ENCODE measurements around the gene MTG2. TPM values are rescaled to one million over a fixed set of nuclear protein-coding genes. Genes with fewer than 3 reads are reported as not detected.

Gene MTG2
- total and polyA plus RNA-seq, 9 donors: 12.7 to 36.9 (median 33.3) TPM

DNA sequence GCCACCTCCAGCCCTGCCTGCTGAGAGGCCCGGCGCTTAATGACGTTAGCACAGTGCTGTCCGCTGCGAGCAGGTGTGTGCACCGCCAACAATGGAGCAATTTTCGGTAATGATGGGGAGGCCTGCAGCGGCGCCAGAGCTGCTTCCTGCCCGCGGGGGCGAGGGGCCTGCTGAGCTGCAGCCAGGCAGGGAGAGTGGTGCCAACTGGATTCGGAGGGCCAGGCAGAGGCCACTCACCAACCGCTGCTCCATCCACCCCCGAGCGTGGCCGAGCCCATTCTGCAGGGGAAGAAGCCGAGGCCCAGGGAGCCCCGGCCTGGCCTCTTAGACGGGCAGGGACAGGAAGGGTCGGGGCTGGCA is 27.6 kb downstream of the MTG2 start:
- H3K27me3 ChIP-seq: no peaks in the 10 kb centered on the region
- no peak for DNase-seq
- TF ChIP-seq EP300 (IDR thresholded peaks at IDR 0.05): no peak
- TF ChIP-seq, protein P1, sequence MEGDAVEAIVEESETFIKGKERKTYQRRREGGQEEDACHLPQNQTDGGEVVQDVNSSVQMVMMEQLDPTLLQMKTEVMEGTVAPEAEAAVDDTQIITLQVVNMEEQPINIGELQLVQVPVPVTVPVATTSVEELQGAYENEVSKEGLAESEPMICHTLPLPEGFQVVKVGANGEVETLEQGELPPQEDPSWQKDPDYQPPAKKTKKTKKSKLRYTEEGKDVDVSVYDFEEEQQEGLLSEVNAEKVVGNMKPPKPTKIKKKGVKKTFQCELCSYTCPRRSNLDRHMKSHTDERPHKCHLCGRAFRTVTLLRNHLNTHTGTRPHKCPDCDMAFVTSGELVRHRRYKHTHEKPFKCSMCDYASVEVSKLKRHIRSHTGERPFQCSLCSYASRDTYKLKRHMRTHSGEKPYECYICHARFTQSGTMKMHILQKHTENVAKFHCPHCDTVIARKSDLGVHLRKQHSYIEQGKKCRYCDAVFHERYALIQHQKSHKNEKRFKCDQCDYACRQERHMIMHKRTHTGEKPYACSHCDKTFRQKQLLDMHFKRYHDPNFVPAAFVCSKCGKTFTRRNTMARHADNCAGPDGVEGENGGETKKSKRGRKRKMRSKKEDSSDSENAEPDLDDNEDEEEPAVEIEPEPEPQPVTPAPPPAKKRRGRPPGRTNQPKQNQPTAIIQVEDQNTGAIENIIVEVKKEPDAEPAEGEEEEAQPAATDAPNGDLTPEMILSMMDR (IDR thresholded peaks at IDR 0.05): no peak
- no peak overlapping the region for H3K27ac ChIP-seq
- H3K36me3 ChIP-seq: no peaks in the 10 kb centered on the region
- intact Hi-C loops (cut with DNase I): no loop called here
- 44 to 49% (median 47%) methylated on average over 16 to 21 of the region's 21 CpGs for WGBS, 3 donors
- no peak overlapping the region for H3K4me3 ChIP-seq
- no peaks in the 10 kb centered on the region for H3K9me3 ChIP-seq
- H3K4me1 ChIP-seq (ENCODE audit: insufficient read depth): no peaks in the 10 kb centered on the region

DNA sequence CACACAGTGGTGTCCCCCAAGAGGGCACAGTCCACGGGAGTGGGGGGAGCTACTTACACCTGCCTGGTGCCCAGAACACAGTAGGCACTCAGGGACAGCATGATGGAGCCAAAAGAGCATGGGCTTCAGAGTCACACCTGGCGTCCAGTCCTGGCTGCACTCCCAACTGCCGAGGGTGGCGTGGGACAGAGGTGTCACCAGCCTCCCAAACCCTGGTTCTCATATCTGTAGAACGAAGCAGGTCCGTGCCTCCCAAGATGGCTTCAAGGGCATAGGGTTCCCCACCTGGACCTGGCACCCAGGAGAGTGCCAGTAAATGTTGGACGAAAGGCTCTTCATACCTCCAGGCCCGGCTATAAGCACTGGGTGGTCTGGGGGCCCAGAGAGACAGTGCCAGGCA is 28.4 kb downstream of the MTG2 start:
- H3K9me3 ChIP-seq: no peaks in the 10 kb centered on the region
- no peaks in the 10 kb centered on the region for H3K27me3 ChIP-seq
- 69 to 75% (median 72%) methylated on average over 8 of the region's 8 CpGs for WGBS, 3 donors
- TF ChIP-seq EP300 (IDR thresholded peaks at IDR 0.05) (no peak), POLR2A (IDR thresholded peaks at IDR 0.05) (no peak)
- TF ChIP-seq, protein P1 (IDR thresholded peaks at IDR 0.05): no peak
- H3K36me3 ChIP-seq: no peaks in the 10 kb centered on the region
- intact Hi-C loops (cut with DNase I): no loop called here
- no peak overlapping the region for H3K4me3 ChIP-seq
- DNase-seq: no peak
- no peak overlapping the region for H3K27ac ChIP-seq
- no peaks in the 10 kb centered on the region for H3K4me1 ChIP-seq (ENCODE audit: insufficient read depth)

DNA sequence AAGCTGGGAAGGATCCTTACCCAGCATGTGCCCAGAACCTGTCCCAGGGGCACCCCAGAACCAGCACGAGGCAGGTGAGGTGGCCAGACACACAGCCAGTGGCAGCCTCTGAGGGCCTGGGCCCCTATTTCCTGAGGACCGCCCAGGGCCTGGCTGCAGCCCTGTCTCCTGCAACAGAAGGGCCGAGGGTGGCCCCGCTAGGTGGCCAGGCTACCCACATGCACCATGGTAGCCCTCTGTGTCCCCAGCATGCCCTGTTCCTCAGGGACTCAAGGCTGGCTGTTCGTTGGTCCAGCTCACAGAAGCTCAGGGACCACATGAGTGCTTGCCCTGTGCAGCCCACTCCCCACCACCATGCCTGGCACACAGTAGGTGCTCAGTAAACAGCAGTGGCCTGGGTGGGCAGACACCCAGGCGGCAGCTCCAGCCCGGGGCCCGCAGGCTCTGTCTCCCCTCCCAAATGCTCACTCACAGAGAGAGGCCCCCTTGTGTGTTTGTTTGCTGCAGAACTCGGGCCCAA is 29.0 kb downstream of the MTG2 start:
- 62 to 68% (median 62%) methylated on average over 5 to 9 of the region's 9 CpGs for WGBS, 3 donors
- Histone ChIP-seq H3K27ac (no peak overlapping the region), H3K27me3 (no peaks in the 10 kb centered on the region), H3K4me1 (ENCODE audit: insufficient read depth) (no peaks in the 10 kb centered on the region), H3K4me3 (no peak overlapping the region), H3K36me3 (no peaks in the 10 kb centered on the region), H3K9me3 (no peaks in the 10 kb centered on the region)
- no peak for DNase-seq
- intact Hi-C loops (cut with DNase I): no loop called here
- no peak for TF ChIP-seq EP300 (IDR thresholded peaks at IDR 0.05)
- TF ChIP-seq, protein P1 (IDR thresholded peaks at IDR 0.05): no peak
- no peak for TF ChIP-seq POLR2A (IDR thresholded peaks at IDR 0.05)

DNA sequence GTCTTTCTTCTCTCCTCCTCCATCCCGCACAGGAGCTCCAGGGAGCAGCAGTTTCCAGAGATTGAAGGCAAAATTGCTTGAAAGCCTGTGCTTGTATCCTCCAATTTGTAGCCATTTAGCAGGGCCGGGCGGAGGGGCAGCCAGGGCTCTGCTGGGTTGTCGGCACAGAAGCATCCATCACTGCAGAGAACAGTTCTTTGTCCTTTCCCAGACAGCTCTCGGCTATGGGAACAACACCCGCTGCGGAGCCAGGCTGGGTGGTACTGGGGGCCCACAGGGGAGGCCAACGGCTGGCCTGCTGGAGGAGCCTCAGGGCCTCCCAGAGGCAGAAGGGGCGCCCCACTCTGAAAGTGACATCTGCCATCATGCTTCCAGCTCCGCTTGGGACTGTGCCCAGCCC is 29.5 kb downstream of the MTG2 start:
- DNase-seq: no peak
- H3K27ac ChIP-seq: no peak overlapping the region
- no peaks in the 10 kb centered on the region for H3K27me3 ChIP-seq
- H3K36me3 ChIP-seq: no peaks in the 10 kb centered on the region
- TF ChIP-seq EP300 (IDR thresholded peaks at IDR 0.05): no peak
- TF ChIP-seq, protein P1 (IDR thresholded peaks at IDR 0.05): no peak
- no peak for TF ChIP-seq POLR2A (IDR thresholded peaks at IDR 0.05)
- no peak overlapping the region for H3K4me3 ChIP-seq
- 21 to 37% (median 26%) methylated on average over 10 of the region's 10 CpGs for WGBS, 3 donors
- H3K4me1 ChIP-seq (ENCODE audit: insufficient read depth): no peaks in the 10 kb centered on the region
- H3K9me3 ChIP-seq: no peaks in the 10 kb centered on the region
- intact Hi-C loops (cut with DNase I): no loop called here

All from ovary (tissue), 9 donors.